HCT116 (cell line): ENCODE data around the gene COG1. TPM values are rescaled to one million over a fixed set of nuclear protein-coding genes. Genes with fewer than 3 reads are reported as not detected.

Source experiments
- ATAC-seq: fragments of 200-7000 bp; cut with Tn5 transposase; 2 replicates; pipeline ENCODE4 v1.9.1; 2020; ENCODE audit warnings: mild to moderate bottlenecking, moderate library complexity
- BruUV-seq: library from RNA; stranded (reverse); fragments of 400-500 nt; replicated peaks from 2 replicates; lab custom pipeline; 2021; lab: Mats Ljungman, UMichigan
- CTCF ChIA-PET: fragments of 300-600 bp; sonication (Branson Sonifier 250); formaldehyde crosslinking; loops from one replicate; lab custom pipeline; 2021; ENCODE audit warnings: antibody characterized with exemption; lab: Charles Lee
- POLR2A ChIA-PET: fragments of 300-600, 350-600 bp; sonication (Branson Sonifier 250); formaldehyde crosslinking; loops from one replicate; lab custom pipeline; 2021; ENCODE audit warnings: antibody characterized with exemption; lab: Charles Lee
- RAD21 ChIA-PET, 2 experiments: fragments of 300-600 bp; sonication (Branson Sonifier 250); formaldehyde crosslinking; loops; one replicate each; lab custom pipeline; 2023; ENCODE audit warnings: low total read pairs in 2 of 2; ENCODE audit not compliant: uncharacterized antibody in 2 of 2, unreplicated experiment in 2 of 2, low non-redundant PET in 1 of 2; lab: Charles Lee
- DNase-seq: peaks from one replicate; pipeline ENCODE4 v3.0.0-alpha.2; 2010; ENCODE audit warnings: low read depth, low spot score
- H2AFZ ChIP-seq: fragments of 200-600 bp; shearing (Covaris generic), sonication (generic); 2 replicates; pipeline ENCODE4 v1.6.1; 2017; ENCODE audit warnings: low read depth, mixed run types, mixed read lengths, antibody characterized with exemption, low read length; ENCODE audit not compliant: poor library complexity, severe bottlenecking
- H3K27ac ChIP-seq: 2 replicates; pipeline ENCODE4 v1.5.1; 2012; ENCODE audit warnings: low read depth, low read length
- H3K27me3 ChIP-seq: fragments of 200-600 bp; sonication (generic); 2 replicates; pipeline ENCODE4 v1.6.1; 2016; ENCODE audit warnings: mixed run types, low read length, mixed read lengths; ENCODE audit not compliant: insufficient read depth
- H3K36me3 ChIP-seq, 2 experiments: fragments of 200-500 bp in 1 of 2; fragments of 200-600 bp in 1 of 2; sonication (Bioruptor generic) in 1 of 2; sonication (generic) in 1 of 2; 2 replicates each; pipeline versions ENCODE4 v1.5.1 to v1.6.1; 2014 to 2016; ENCODE audit warnings: low read length in 2 of 2, inconsistent platforms in 1 of 2, mixed read lengths in 1 of 2, mixed run types in 1 of 2; ENCODE audit not compliant: insufficient read depth in 2 of 2, control insufficient read depth in 1 of 2
- H3K4me1 ChIP-seq, 2 experiments: fragments of 200-600 bp in 1 of 2; sonication (generic) in 1 of 2; 2 replicates each; pipeline versions ENCODE4 v1.5.1 to v1.6.1; 2012 to 2017; ENCODE audit warnings: low read length in 2 of 2, inconsistent platforms in 1 of 2, mild to moderate bottlenecking in 1 of 2, mixed read lengths in 1 of 2, mixed run types in 1 of 2, moderate library complexity in 1 of 2; ENCODE audit not compliant: insufficient read depth in 2 of 2, control insufficient read depth in 1 of 2
- H3K4me2 ChIP-seq: fragments of 200-600 bp; sonication (generic); 2 replicates; pipeline ENCODE4 v1.6.1; 2017; ENCODE audit warnings: mixed run types, low read length, mixed read lengths
- H3K4me3 ChIP-seq, 2 experiments: fragments of 200-600 bp in 1 of 2; sonication (generic) in 1 of 2; replicated peaks in 1 of 2; 2 replicates each; pipeline ENCODE4 v1.5.1; 2011 to 2016; ENCODE audit warnings: low read length in 2 of 2, control low read depth in 1 of 2, low read depth in 1 of 2, mild to moderate bottlenecking in 1 of 2, mixed read lengths in 1 of 2, mixed run types in 1 of 2
- H3K79me2 ChIP-seq: fragments of 200-600 bp; sonication (generic); 2 replicates; pipeline ENCODE4 v1.6.1; 2017; ENCODE audit warnings: mild to moderate bottlenecking, mixed run types, low read length, moderate library complexity, mixed read lengths; ENCODE audit not compliant: insufficient read depth
- H3K9ac ChIP-seq: fragments of 200-600 bp; sonication (generic); 2 replicates; pipeline ENCODE4 v1.6.1; 2016; ENCODE audit warnings: low read length, mixed read lengths
- H3K9me2 ChIP-seq: fragments of 200-600 bp; sonication (generic), shearing (Covaris generic); 2 replicates; pipeline ENCODE4 v1.6.1; 2017; ENCODE audit warnings: mixed run types, mild to moderate bottlenecking, moderate library complexity; ENCODE audit not compliant: insufficient read depth
- H3K9me3 ChIP-seq, 2 experiments: fragments of 200-500 bp in 1 of 2; fragments of 200-600 bp in 1 of 2; sonication (Bioruptor generic) in 1 of 2; sonication (generic) in 1 of 2; 2 replicates each; pipeline ENCODE4 v1.6.1; 2014 to 2017; ENCODE audit warnings: low read length in 2 of 2, mixed read lengths in 2 of 2, inconsistent platforms in 1 of 2, low read depth in 1 of 2, mild to moderate bottlenecking in 1 of 2, mixed run types in 1 of 2, moderate library complexity in 1 of 2; ENCODE audit not compliant: control insufficient read depth in 1 of 2, insufficient read depth in 1 of 2
- H4K20me1 ChIP-seq: fragments of 200-600 bp; sonication (generic), shearing (Covaris generic); 2 replicates; pipeline ENCODE4 v1.6.1; 2017; ENCODE audit warnings: mixed run types, mild to moderate bottlenecking, moderate library complexity; ENCODE audit not compliant: insufficient read depth
- CBX3 ChIP-seq: IDR thresholded peaks from 2 replicates; pipeline ENCODE4 v1.6.1; 2012; ENCODE audit warnings: low read depth
- EZH2 ChIP-seq: fragments of 200-600 bp; sonication (generic); IDR thresholded peaks from 2 replicates; pipeline ENCODE4 v1.6.1; 2017; ENCODE audit warnings: antibody characterized with exemption, mixed run types
- JUND ChIP-seq: IDR thresholded peaks from 2 replicates; pipeline ENCODE4 v1.6.1; 2012
- TCF7L2 ChIP-seq: IDR thresholded peaks from 2 replicates; pipeline ENCODE4 v1.7.0; 2011; ENCODE audit warnings: borderline replicate concordance, inconsistent platforms; ENCODE audit not compliant: insufficient read depth, insufficient read length; ENCODE audit errors: extremely low read depth
- intact Hi-C: fragments of 100-400 bp; cut with micrococcal nuclease; formaldehyde crosslinking; loops from 2 replicates; pipeline ENCODE4 v1.10.0; 2022
- total RNA-seq: library from RNA; stranded (reverse); gene quantifications from one replicate; pipeline ENCODE4 v1.2.1, GENCODE V29; 2021; ENCODE audit not compliant: unreplicated experiment
- TF ChIP-seq, protein P1 (sequence below), 3 experiments: fragments of 200-600 bp in 1 of 3; sonication (generic) in 1 of 3; IDR thresholded peaks in 2 of 3; conservative IDR thresholded peaks in 1 of 3; 2 replicates each; pipeline ENCODE4 v1.5.1; 2012 to 2017; ENCODE audit warnings: low read depth in 2 of 3, low read length in 2 of 3, antibody characterized with exemption in 1 of 3, borderline replicate concordance in 1 of 3, control low read depth in 1 of 3, mild to moderate bottlenecking in 1 of 3, mixed read lengths in 1 of 3, mixed run types in 1 of 3, moderate library complexity in 1 of 3; ENCODE audit not compliant: insufficient read depth in 1 of 3

The COG1 gene
- total RNA-seq, 1 experiment from 2014 or later: 44.6 TPM

DNA sequence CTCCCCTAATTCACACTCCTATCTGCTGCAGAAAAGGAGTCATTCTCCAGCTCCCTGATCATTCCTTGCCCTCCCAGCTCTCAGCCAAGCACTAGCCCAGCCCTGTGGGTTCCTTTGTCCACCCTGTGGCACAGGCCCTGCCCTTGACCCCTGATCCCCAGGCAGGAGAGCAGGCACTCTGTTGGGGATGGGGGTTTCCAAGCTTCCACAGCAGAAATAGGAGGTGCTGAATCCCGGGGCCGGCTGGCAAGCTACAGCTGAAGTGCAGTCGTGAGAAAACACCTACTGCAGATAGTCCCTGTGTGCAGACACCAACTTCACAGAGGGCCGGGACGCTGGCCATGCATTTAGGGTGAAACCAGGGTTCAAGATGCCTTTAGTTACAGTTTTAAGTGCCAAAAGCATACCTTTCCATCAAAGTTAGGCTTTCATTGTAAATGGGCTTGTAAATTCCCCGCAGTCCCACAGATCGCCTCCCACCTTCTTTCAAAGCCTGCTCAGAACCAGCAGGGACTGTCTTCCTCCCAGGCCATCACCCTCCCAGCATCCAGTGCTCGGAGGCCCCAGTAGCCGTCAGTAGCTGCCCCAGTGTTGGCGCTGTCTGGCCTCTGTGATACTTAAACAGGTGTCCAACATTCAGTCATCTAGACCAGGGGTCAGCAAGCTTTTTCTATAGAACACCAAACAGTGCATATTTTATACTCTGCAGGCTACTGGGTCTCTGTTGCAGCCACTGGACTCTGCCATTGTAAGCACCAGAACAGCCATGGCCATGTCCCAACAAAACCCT, 58.2 kb downstream of the COG1 start:
- no peak overlapping the region for H3K4me3 ChIP-seq
- H4K20me1 ChIP-seq: no peaks in the 10 kb centered on the region
- no peaks in the 10 kb centered on the region for H3K4me1 ChIP-seq
- TF ChIP-seq TCF7L2 (no peak), EZH2 (no peak), CBX3 (no peak), JUND (no peak)
- TF ChIP-seq, protein P1, sequence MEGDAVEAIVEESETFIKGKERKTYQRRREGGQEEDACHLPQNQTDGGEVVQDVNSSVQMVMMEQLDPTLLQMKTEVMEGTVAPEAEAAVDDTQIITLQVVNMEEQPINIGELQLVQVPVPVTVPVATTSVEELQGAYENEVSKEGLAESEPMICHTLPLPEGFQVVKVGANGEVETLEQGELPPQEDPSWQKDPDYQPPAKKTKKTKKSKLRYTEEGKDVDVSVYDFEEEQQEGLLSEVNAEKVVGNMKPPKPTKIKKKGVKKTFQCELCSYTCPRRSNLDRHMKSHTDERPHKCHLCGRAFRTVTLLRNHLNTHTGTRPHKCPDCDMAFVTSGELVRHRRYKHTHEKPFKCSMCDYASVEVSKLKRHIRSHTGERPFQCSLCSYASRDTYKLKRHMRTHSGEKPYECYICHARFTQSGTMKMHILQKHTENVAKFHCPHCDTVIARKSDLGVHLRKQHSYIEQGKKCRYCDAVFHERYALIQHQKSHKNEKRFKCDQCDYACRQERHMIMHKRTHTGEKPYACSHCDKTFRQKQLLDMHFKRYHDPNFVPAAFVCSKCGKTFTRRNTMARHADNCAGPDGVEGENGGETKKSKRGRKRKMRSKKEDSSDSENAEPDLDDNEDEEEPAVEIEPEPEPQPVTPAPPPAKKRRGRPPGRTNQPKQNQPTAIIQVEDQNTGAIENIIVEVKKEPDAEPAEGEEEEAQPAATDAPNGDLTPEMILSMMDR (IDR thresholded peaks at IDR 0.05 in 2 of 3, conservative IDR thresholded peaks at IDR 0.05 in 1 of 3; ENCODE audit: borderline replicate concordance in 1 of 3, insufficient read depth in 1 of 3, low read depth in 2 of 3, low read length in 2 of 3): no peak
- RAD21 ChIA-PET: no interaction called here
- H3K36me3 ChIP-seq: peaks cover 2 to 6% of the 10 kb centered on the region in 2 experiments; a peak in 2 of 4 replicates
- no peak overlapping the region for H2AFZ ChIP-seq
- no peak for ATAC-seq
- BruUV-seq: no TSS peak
- no peak overlapping the region for H3K9ac ChIP-seq
- intact Hi-C loops: loop anchor here (10.0 kb wide), 2 partner anchors 534 to 924 kb away; no protein-coding TSS in a partner anchor
- no peaks in the 10 kb centered on the region for H3K9me2 ChIP-seq
- CTCF ChIA-PET: interaction anchor here (1.0 to 1.7 kb wide), 3 partner anchors 119 to 526 kb away, joined by 3 to 9 read pairs (median 7); no protein-coding TSS in a partner anchor
- DNase-seq: no peak
- H3K4me2 ChIP-seq: no peak overlapping the region
- H3K27ac ChIP-seq: no peak overlapping the region
- POLR2A ChIA-PET: interaction anchor here (0.6 kb wide), 1 partner anchor 15 kb away, joined by 3 read pairs; no protein-coding TSS in a partner anchor
- H3K27me3 ChIP-seq: no peaks in the 10 kb centered on the region
- no peaks in the 10 kb centered on the region for H3K79me2 ChIP-seq
- no peaks in the 10 kb centered on the region for H3K9me3 ChIP-seq
